ENCODE data around the gene PTPN20.
A peak's percentile ranks its signal among the peaks of the same experiment; 100 is the strongest.
"Not testable (repeated sequence)": the region's sequence is repeated elsewhere in the genome, so short reads cannot be mapped to it uniquely, and the experiment has no call there.

Gene PTPN20

DNA sequence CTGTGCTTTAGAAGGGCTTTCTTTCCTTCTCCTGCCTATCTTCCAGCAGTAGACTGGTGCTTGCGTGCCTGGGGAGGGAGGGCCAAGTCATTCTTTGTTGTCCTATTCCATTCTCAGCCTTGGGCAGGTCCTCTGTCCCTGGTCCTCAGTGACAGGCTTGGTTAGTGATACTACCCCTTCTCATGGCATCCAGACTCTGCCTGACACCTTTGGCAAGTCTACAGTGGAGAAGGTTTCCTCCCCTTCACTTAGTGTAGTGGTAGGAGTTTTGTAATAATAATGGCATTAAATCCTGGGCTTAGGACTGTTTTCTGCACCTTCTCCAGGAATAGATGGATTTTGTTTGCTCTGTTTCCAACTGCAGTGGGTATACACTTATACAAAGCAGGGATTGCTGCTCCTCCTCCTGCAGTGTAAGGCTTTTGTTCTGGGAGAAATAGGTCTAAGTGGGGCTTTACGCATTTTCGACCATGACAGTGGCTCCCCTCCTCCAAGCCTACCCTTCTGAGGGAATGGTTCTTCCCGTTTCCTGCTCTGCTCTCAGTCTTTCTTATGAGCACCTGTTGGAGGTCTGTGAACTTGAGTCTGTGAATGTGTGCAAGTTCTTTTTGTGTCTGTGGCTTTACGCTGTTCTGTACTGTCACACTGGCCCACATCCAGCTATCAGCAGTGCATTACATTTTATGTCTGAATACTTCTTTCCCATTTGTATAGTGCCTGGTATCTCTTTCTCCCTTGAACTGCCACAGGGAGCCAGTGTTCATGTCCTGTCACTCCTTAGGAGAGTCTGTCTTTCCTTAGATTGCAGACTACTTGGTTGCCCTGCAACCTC, 37.7 kb downstream of the PTPN20 start:
- not testable (repeated sequence) for H3K27ac ChIP-seq, H3K4me3 ChIP-seq

GRCh38 chr10:46952540-46952939, 41.3 kb downstream of the PTPN20 start:
- not testable (repeated sequence) for H3K4me3 ChIP-seq, H3K27ac ChIP-seq

- not testable (repeated sequence) for H3K4me3 ChIP-seq, H3K27ac ChIP-seq
Measured at GRCh38 chr10:46960742-46961141, 49.5 kb downstream of the PTPN20 start.

GRCh38 chr10:46963356-46963755, 52.1 kb downstream of the PTPN20 start:
- H3K4me3 ChIP-seq, H3K27ac ChIP-seq: not testable (repeated sequence)

- H3K27ac ChIP-seq, H3K4me3 ChIP-seq: not testable (repeated sequence)
Measured at GRCh38 chr10:46967013-46967412, 55.8 kb downstream of the PTPN20 start.

- not testable (repeated sequence) for H3K4me3 ChIP-seq, H3K27ac ChIP-seq
Measured at GRCh38 chr10:46980223-46980622, 69.0 kb downstream of the PTPN20 start.

DNA sequence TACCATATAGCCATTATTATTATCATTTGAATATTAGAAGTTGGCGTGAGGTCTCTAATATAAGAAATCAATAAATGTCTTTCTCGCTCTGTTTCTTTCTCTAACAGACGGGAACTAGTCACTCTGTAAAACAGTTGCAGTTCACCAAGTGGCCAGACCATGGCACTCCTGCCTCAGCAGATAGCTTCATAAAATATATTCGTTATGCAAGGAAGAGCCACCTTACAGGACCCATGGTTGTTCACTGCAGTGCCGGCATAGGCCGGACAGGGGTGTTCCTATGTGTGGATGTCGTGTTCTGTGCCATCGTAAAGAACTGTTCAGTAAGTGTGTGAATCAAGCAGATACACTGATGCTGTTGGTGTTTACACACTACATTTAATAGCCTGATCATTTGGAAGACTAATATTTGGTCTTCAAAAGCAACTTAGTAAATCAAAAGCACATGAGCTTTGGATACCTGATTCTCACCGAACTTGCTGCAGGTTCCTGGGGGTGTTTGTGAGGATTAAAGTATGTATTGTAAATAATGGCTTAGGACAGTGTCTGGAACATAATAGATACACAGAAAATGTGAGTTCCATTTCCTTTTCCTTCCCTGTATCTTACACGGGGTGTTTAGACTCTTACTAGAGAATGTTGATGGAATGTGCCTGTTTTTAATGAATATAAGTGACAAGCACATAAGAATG, 76.2 kb downstream of the PTPN20 start:
- not testable (repeated sequence) for H3K4me3 ChIP-seq, H3K27ac ChIP-seq

DNA sequence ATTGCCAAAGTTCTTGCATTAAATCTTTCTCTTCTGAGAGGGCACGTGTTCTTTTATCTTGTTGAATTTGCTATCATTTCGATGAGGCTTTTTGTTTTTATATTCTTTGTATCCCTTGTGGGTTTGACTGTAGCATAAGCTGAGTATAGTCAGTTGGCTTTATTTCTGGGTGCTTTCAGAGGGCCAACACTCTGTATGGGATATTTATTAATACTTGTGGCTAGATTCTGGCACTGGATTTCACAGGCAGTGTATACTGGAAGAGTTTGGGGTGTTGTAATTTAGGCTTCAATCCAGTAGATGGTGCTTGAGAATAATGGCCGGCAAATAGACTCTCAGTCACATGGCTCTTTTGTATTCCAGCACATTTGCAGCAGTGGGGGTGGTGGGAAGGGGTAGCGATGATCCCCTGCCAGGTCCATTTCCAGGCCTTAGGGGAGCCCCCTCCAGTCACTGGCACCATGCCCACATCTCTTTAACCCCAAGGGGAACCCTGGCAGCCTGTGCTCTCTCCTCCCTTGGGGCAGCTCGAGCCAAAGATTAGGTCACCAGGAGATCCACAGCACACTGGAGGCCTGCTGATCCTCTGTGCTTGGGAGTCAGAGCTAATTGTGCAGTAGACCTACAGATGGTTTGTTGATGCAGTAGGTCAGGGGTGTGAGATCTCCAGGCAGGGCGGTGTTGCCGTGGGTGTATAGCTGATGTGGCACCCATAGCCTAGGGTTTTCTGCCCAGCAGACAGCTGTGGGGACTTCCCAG, 81.8 kb downstream of the PTPN20 start:
- no peak overlapping the region for H3K4me3 ChIP-seq
- H3K27ac ChIP-seq, result peak overlapping the region in 1 of 21 experiments; percentile 36

DNA sequence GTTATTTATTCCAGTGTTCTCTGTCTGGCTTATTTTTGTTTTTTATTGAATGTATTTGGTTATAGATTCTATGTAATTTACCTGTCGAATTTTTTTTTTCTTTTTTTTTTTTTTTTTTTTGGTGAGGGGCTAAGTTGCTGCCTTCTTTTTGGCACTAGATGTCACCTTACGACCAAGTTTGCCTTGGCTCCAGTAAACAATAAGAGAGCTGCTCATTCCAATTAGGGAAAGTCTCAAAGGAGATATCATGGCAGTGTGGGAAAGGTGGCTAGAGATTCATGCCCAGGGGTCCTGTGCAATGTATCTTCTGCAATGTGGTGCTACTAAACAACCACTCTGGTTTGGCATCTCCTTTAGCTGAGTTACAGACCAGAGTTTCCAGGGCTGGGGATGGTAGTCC, 84.0 kb downstream of the PTPN20 start:
- Histone ChIP-seq H3K4me3 (no peak overlapping the region), H3K27ac (no peak overlapping the region)

DNA sequence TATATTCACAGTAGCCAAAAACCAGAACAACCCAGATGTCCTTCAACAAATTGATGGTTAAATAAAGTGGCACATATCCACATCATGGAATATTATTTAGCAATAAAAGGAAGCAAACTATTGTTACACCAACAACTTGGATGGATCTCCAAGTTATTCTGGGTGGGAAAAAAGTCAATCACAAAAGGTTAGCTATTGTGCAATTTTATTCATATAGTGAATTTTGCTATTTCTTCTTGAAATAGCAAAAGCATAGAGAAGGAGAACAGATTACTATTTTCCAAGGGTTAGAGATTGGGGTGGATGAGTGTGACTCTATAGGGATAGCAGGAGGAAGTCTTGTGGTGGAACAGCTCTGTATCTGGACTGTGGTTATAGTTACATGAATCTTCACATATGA, 87.0 kb downstream of the PTPN20 start:
- Histone ChIP-seq H3K27ac (no peak overlapping the region), H3K4me3 (no peak overlapping the region)

DNA sequence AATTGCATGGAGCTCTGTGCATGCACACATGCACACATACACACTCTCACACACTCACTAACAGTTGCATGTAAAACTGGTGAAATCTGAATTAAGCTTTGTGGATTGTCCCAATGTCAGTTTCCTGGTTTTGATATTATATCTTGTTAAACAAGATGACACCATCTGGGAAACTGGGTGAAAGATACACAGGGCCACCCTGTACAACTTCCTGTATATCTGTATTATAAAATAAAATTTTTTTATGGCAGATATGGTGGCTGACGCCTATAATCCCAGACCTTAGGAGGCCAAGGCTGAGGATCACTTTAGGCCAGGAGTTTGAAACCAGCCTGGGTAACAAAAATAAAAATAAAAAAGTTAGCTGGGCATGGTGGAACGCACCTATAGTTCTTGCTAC, 87.4 kb downstream of the PTPN20 start:
- Histone ChIP-seq H3K4me3 (no peak overlapping the region), H3K27ac (no peak overlapping the region)

DNA sequence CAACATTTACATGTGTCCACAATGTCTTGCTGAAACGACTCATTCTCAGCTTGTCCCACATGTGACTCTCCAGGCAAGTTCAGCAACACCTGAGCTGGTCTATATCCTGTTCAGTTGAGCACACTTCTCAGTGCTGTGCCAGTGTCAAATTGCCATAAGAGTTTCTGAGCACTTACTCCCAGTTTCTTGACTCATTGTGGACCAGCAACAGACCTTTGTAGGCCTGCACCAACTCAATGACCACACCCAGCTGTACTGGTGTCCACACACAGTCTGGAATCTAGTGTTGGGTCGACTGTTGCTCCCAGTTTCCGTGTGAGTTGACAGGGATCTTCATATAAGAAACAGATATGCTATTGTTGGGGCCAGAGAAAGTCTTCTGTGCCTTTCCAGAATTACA, 88.0 kb downstream of the PTPN20 start:
- no peak overlapping the region for H3K27ac ChIP-seq
- H3K4me3 ChIP-seq, result no peak overlapping the region

DNA sequence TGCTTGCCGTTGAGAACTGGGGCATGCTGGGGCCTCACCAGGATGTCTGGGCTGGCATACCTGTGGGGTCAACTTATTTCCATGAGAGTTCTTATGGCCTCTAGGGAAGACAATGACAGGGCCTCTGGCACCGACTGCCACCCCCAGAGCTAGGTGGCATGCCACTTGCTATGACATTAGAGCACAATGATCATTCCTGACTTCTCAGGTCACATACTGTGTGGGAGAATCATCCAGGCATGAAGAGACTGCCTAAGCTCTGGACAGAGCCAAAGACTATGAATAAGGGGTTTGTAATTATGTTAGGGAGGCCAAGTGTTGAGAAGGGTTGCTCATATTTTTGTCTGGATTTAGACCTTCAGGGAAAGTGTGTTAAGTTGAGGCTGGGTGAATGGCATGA, 97.5 kb downstream of the PTPN20 start:
- no peak overlapping the region for H3K4me3 ChIP-seq
- peak overlapping the region in 2 of 21 experiments; percentile 58 to 83 for H3K27ac ChIP-seq

DNA sequence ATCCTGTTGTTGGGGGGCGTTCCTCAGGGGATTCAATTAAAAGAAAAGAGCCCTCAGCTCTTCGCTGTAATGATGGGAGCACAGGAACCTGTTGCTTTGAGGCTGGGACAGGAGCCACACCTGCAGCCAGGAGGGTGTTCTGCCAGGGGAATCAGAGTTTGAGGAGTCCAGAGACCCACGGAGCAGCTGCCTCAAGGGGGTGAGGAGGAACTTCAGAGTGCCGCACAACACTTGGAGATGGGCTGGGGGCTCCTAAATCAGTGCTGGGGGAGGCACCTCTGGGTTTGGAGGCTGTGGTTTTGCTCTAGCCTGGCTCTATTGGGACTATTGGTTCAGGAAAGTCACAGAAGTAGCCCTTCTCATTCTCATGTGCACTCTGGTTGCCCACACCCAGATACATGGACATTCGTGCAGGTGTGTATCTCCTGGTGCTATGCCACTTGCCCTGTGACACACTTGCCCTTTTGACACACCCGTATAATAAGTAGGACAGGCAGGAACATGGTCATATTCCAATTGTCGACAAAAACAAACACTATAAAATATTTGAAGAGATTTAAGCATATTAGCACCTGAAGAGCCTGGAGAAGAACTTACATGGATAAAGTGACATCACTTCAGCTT, 98.1 kb downstream of the PTPN20 start:
- Histone ChIP-seq H3K27ac (peak overlapping the region in 1 of 21 experiments; percentile 83), H3K4me3 (no peak overlapping the region)

GRCh38 chr10:47010036-47010435, 98.8 kb downstream of the PTPN20 start:
- no peak overlapping the region for H3K4me3 ChIP-seq
- H3K27ac ChIP-seq, result no peak overlapping the region

DNA sequence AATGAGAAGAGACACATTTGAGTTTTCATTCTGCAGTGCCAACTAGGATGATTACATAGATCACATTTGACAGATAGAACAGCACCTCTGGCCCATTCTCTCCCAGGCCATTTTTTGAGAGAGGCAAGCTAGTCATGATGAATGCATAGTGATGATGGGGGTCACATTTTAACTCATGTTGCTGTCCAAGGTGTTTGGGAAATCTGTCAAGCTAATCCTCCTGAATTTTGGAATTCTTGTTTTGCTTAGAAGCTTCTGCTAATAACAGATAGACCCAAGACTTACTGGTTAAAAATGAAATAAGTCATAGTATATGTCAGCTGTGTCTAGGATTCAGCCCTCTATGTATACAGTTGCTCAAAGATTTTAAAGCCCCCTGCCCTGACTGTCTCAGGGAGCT, 101.0 kb downstream of the PTPN20 start:
- Histone ChIP-seq H3K4me3 (no peak overlapping the region), H3K27ac (no peak overlapping the region)

GRCh38 chr10:47013507-47014154, 102.4 kb downstream of the PTPN20 start:
- peak overlapping the region in 1 of 21 experiments; percentile 14 for H3K27ac ChIP-seq
- no peak overlapping the region for H3K4me3 ChIP-seq

DNA sequence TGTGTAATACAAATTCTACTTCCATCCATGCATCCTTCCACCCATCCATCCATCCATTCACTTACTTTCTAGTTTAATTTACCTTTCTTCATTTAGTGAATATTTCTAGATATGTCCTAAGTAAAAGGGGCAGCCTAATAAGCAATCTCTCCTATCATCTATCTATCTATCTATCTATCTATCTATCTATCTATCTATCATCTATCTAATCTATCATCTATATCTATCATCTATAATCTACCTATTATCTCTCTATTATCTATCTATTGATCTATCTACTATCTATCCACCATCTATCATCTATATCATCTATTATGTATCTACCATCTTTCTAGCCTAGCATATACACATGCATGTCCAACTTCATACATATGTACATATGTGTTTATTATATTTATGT, 104.2 kb downstream of the PTPN20 start:
- no peak overlapping the region for H3K27ac ChIP-seq
- H3K4me3 ChIP-seq, result no peak overlapping the region

- H3K27ac ChIP-seq, result no peak overlapping the region
- no peak overlapping the region for H3K4me3 ChIP-seq
Measured at GRCh38 chr10:47016564-47016963, 105.3 kb downstream of the PTPN20 start.
